ENCODE measurements around the gene MTA3. TPM values are rescaled to one million over a fixed set of nuclear protein-coding genes. Genes with fewer than 3 reads are reported as not detected.

The MTA3 gene
- total RNA-seq, 1 donor from 2014 or later: 34.3 TPM

Small RNAs within 50 kb of the gene (small RNA-seq; reads per million reads assigned to genes)
- gene AC074375.1 (ENCODE audit: low replicate concordance) (not detected), gene RNU6-137P (ENCODE audit: low replicate concordance) (not detected)

Other genes starting within 250 kb of the MTA3 start
- 86.9 TPM for gene COX7A2L, start 207.4 kb upstream of the MTA3 start, total RNA-seq
- gene KCNG3, start 74.7 kb upstream of the MTA3 start, total RNA-seq: 0.20 TPM
- 1.1 TPM for gene OXER1, start 195.5 kb downstream of the MTA3 start, total RNA-seq
- 7.0 TPM for gene HAAO, start 224.0 kb downstream of the MTA3 start, total RNA-seq